Pancreas (tissue), 10 donors: ENCODE results near the gene ARHGDIB. TPM values are rescaled to one million over a fixed set of nuclear protein-coding genes. Genes with fewer than 3 reads are reported as not detected.

ENCODE experiments used
- ATAC-seq, 4 donors: fragments of 200-7000 bp; cut with Tn5 transposase; one replicate each; pipeline versions ENCODE4 v1.8.0 to v1.9.1; 2020; ENCODE audit warnings: mild to moderate bottlenecking in 4 of 4, moderate library complexity in 4 of 4
- DNase-seq, 6 donors: peaks; one replicate each; pipeline ENCODE4 v3.0.0-alpha.2; 2020
- FAIRE-seq: peaks from 2 replicates; lab custom pipeline; 2012; peaks lifted over from hg19 to GRCh38; lab: Jason Lieb, UNC
- H3K27ac ChIP-seq, 4 donors: fragments of 200-600 bp; sonication (generic); 1 replicate in 3 of 4; 2 replicates in 1 of 4; pipeline versions ENCODE4 v1.5.0 to v1.8.0; 2020
- H3K27me3 ChIP-seq, 4 donors: fragments of 200-600 bp; one replicate each; pipeline ENCODE4 v1.8.0; 2021
- H3K36me3 ChIP-seq, 3 donors: fragments of 200-600 bp; sonication (generic) in 1 of 3; one replicate each; pipeline versions ENCODE4 v1.5.0 to v1.8.0; 2020 to 2021
- H3K4me1 ChIP-seq, 3 donors: fragments of 200-600 bp; one replicate each; pipeline ENCODE4 v1.8.0; 2021
- H3K4me3 ChIP-seq, 4 donors: fragments of 200-600 bp; sonication (generic) in 2 of 4; one replicate each; pipeline versions ENCODE4 v1.5.0 to v1.8.0; 2020 to 2021
- H3K9me3 ChIP-seq, 4 donors: fragments of 200-600 bp; one replicate each; pipeline ENCODE4 v1.8.0; 2021
- WGBS, 2 donors: extraction: QIAGEN DNeasy Blood & Tissue Kit; methylation state at CpG; one replicate each; pipeline ENCODE4 v1.1.7; 2013; 5-methylcytosine and 5-hydroxymethylcytosine counted together
- intact Hi-C, 3 donors: fragments of 100-400 bp; cut with DNase I; formaldehyde crosslinking; loops; one replicate each; pipeline versions ENCODE4 v1.11.1 to v1.14.2; 2022
- polyA plus RNA-seq, 2 donors: library from polyadenylated mRNA; stranded (reverse); fragments of 200-250 nt; gene quantifications; one replicate each; pipeline ENCODE4 v1.2.3, GENCODE V29; 2013
- total RNA-seq, 6 donors: library from RNA; stranded (reverse); fragmentation: NEBNext Ultra II Directional in 4 of 6; extraction: Animal tissue kit (Norgen Biotek cat#: 25700) in 4 of 6; gene quantifications; one replicate each; pipeline versions ENCODE4 v1.2.1 to v1.2.4, GENCODE V29; 2021 to 2023
- TF ChIP-seq, protein P1 (sequence below), 4 donors: fragments of 200-600 bp; sonication (generic) in 3 of 4; IDR thresholded peaks; one replicate each; pipeline versions ENCODE4 v1.5.0 to v1.8.0; 2021; ENCODE audit warnings: antibody characterized with exemption in 4 of 4
- donor health status: healthy with polysubstance abuse.
- donor health status: DM: no; HTN: no; CAD: no; lungs with moderate emphysema.
- donor health status: DM: no; HTN: no; CAD: no.
- donor health status: control.
- donor health status: control.
- donor health status: Bipolar disorder and iron deficiency.
- donor health status: DM: yes; HTN: yes; CAD: no.
- donor health status: DM: no; HTN: no; CAD: no.
- donor health status: DM: no; HTN: no; CAD: no.
- donor health status: DM: yes; HTN: yes; CAD: no.

ARHGDIB gene
- total and polyA plus RNA-seq, 8 donors = 5.8 to 54.8 (median 23.4) TPM

DNA sequence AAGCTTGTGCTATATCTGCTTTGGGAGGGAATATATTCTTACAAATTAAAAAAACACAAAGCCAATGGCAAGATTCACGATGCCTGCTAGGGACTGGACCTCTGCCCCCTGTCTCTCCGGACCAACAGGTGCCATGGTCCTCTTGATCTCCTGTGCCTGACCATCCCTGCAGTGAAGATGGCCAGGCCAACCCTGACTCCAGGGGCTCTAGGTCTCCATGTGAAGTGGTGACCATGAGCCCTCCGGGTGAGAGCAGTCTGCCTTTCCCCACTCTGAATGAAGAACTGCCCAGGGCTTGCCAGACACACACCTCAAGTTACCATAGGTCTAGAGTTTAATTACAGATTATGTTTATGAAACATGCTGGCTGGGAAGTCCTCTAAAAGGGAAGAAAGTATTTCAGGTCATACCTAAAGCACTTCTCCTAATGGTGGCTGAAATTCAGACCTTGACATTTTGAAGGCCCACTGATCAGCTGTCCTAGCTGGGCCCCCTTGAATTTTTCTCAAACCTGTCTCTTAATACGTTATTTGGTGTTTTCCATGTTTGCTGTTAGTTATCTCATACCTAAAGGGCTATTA, 1.4 kb downstream of the ARHGDIB start:
- FAIRE-seq (no peak), ATAC-seq (no peak), DNase-seq (no peak)
- Histone ChIP-seq H3K27ac (peak overlapping the region in 2 of 4 donors; percentile 10 to 45), H3K9me3 (no peaks in the 10 kb centered on the region), H3K36me3 (no peaks in the 10 kb centered on the region), H3K4me3 (peak overlapping the region in 1 of 4 donors; percentile 28), H3K27me3 (no peaks in the 10 kb centered on the region), H3K4me1 (peaks cover 0 to 4% (median 0%) of the 10 kb centered on the region in 3 donors)
- TF ChIP-seq, protein P1, sequence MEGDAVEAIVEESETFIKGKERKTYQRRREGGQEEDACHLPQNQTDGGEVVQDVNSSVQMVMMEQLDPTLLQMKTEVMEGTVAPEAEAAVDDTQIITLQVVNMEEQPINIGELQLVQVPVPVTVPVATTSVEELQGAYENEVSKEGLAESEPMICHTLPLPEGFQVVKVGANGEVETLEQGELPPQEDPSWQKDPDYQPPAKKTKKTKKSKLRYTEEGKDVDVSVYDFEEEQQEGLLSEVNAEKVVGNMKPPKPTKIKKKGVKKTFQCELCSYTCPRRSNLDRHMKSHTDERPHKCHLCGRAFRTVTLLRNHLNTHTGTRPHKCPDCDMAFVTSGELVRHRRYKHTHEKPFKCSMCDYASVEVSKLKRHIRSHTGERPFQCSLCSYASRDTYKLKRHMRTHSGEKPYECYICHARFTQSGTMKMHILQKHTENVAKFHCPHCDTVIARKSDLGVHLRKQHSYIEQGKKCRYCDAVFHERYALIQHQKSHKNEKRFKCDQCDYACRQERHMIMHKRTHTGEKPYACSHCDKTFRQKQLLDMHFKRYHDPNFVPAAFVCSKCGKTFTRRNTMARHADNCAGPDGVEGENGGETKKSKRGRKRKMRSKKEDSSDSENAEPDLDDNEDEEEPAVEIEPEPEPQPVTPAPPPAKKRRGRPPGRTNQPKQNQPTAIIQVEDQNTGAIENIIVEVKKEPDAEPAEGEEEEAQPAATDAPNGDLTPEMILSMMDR (IDR thresholded peaks at IDR 0.05) = no peak
- WGBS, 2 donors = 87% methylated on average over 4 of the region's 4 CpGs
- intact Hi-C loops = no loop called here

DNA sequence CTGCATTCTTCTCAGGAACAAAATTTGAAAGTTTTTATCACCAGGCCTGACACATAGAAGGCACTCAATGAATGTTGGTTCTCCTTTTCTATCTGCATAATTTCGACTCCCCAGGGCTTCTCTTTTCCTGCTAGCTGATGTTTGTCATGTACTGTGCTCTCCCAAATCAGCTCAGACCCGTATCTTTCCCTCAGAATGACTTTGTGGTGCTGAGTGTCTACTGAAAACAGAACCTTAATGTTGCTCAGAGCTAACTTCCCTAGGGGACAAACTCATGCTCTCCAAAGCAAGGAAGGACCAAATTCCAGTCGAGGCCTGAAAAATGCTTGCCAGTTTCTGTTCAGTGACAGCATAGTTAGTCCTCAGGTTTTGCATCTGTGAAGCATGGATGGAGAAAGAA, 1.9 kb downstream of the ARHGDIB start:
- Histone ChIP-seq H3K4me1 (peaks cover 0 to 4% (median 0%) of the 10 kb centered on the region in 3 donors), H3K36me3 (no peaks in the 10 kb centered on the region), H3K27ac (peak overlapping the region in 1 of 4 donors; percentile 10), H3K4me3 (peak overlapping the region in 1 of 4 donors; percentile 28), H3K27me3 (no peaks in the 10 kb centered on the region), H3K9me3 (no peaks in the 10 kb centered on the region)
- ATAC-seq (no peak), FAIRE-seq (no peak), DNase-seq (no peak)
- intact Hi-C loops = no loop called here
- 55 to 75% methylated on average over 3 of the region's 3 CpGs for WGBS, 2 donors
- TF ChIP-seq, protein P1 (IDR thresholded peaks at IDR 0.05) = no peak

DNA sequence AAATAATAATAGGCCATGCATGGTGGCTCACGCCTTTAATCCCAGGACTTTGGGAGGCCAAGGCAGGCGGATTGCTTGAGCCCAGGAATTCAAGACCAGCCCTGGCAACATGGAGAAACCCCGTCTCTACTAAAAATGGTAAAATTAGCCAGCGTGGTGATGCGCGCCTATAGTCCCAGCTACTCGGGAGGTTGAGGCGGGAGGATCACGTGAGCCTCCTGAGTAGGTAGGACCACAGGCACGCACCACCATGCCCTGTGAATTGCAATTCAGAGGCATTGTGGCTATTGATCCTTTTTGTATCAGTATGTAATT, 2.3 kb downstream of the ARHGDIB start:
- Histone ChIP-seq H3K4me1 (peaks cover 0 to 4% (median 0%) of the 10 kb centered on the region in 3 donors), H3K36me3 (no peaks in the 10 kb centered on the region), H3K27ac (peak overlapping the region in 1 of 4 donors; percentile 0), H3K27me3 (no peaks in the 10 kb centered on the region), H3K9me3 (no peaks in the 10 kb centered on the region), H3K4me3 (no peak overlapping the region)
- TF ChIP-seq, protein P1 (IDR thresholded peaks at IDR 0.05) = no peak
- DNase-seq (no peak), FAIRE-seq (no peak), ATAC-seq (no peak)
- intact Hi-C loops = no loop called here
- 92 to 98% methylated on average over 10 of the region's 10 CpGs for WGBS, 2 donors

DNA sequence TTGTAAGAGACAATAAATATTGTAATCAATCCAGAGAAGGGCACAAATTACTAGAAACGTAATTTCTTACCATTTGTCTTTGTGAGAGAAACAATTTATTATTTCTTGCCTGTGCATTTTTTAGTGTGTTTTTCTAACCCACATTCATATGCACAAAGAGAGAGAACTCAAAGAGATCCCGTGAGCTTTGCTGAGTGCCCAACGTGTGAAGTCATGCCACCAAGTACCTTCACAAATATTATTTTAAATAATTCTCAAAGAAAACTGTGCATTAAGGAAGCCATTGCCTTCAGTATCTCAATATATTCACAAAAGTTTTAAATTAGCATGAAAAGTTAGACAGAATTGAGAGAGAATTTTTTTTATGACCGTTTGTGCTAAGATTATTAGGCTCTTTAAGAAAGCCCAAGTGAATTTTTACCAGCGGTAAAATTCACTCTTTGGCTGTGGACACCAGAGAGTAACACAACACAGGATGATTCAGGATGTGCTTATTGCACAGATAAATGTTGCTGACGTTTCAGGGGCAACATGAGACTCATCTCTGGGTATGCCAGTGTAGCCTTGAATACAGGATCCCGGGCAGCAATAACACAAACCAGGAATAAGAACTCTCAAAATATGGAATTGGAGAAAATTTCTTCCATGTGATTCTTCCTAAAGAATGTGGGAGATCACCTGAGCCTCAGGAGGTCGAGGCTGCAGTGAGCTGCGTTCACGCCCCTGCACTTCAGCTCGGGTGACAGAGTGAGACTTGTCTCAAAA, 2.9 kb downstream of the ARHGDIB start:
- no peak for ATAC-seq
- Histone ChIP-seq H3K4me1 (peaks cover 0 to 4% (median 0%) of the 10 kb centered on the region in 3 donors), H3K27ac (peak overlapping the region in 1 of 4 donors; percentile 0), H3K4me3 (no peak overlapping the region), H3K36me3 (no peaks in the 10 kb centered on the region), H3K9me3 (no peaks in the 10 kb centered on the region), H3K27me3 (no peaks in the 10 kb centered on the region)
- 82 to 83% methylated on average over 11 of the region's 11 CpGs for whole genome bisulfite sequencing, 2 donors
- TF ChIP-seq, protein P1 (IDR thresholded peaks at IDR 0.05) = no peak
- DNase-seq = no peak
- no peak for FAIRE-seq
- intact Hi-C loops = no loop called here
